WERI-Rb-1 (cell line): ENCODE measurements around the gene NCOA6.

Source experiments
- DNase-seq: peaks from one replicate; pipeline ENCODE4 v3.0.0-alpha.2; 2020
- H3K27ac ChIP-seq: fragments of 250-450 bp; sonication (Bioruptor Pico); 2 replicates; pipeline ENCODE4 v1.5.1; 2020; ENCODE audit warnings: mild to moderate bottlenecking, moderate library complexity
- H3K27me3 ChIP-seq: fragments of 250-450 bp; sonication (Bioruptor Pico); 2 replicates; pipeline ENCODE4 v1.5.1; 2021; ENCODE audit warnings: mild to moderate bottlenecking, low read depth, moderate library complexity; ENCODE audit not compliant: insufficient read depth, severe bottlenecking
- H3K36me3 ChIP-seq: fragments of 250-450 bp; sonication (Bioruptor Pico); 2 replicates; pipeline ENCODE4 v1.5.1; 2020; ENCODE audit warnings: mild to moderate bottlenecking, moderate library complexity
- H3K4me3 ChIP-seq: 2 replicates; pipeline ENCODE4 v1.5.1; 2011; ENCODE audit warnings: low read depth, mild to moderate bottlenecking, control low read depth, low read length
- H3K9me3 ChIP-seq: fragments of 250-450 bp; sonication (Bioruptor Pico); 2 replicates; pipeline ENCODE4 v1.5.1; 2021; ENCODE audit warnings: mild to moderate bottlenecking, moderate library complexity; ENCODE audit not compliant: severe bottlenecking
- TF ChIP-seq, protein P1 (sequence below): IDR thresholded peaks from 2 replicates; pipeline ENCODE4 v1.5.1; 2011; ENCODE audit warnings: low read depth, mild to moderate bottlenecking, control low read depth, inconsistent platforms, low read length

NCOA6 gene

DNA sequence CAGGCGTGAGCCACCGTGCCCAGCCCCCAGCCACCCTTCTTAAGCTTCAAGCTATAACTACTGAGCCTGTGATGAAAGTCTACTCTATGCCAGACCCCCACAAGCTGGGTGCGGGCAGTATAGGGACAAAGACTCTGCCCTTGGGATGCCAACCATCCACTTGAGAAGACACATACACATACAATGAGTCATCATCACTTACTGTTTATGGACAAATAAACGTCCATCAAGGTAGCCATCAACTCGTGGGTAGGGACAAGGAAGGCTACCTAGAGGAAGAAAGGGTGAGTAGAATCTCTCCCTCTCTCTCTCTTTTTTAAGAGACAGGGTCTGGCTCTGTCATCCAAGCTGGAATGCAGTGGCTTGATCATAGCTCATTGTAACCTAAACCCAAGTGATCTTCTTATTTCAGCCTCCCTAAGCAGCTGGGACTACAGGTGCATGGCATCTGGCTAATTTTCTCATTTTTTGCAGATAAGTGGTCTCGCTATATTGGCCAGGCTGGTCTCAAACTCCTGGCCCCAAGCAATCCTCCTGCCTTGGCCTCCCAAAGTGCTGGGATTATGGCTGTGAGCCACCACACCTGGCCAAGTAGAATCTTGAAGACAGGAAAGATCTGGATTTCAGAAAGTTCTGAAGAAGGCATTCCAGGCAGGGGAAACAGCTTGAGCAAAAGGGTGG, 123.9 kb downstream of the NCOA6 start:
- H3K27me3 ChIP-seq = no peaks in the 10 kb centered on the region
- H3K27ac ChIP-seq = no peak overlapping the region
- no peaks in the 10 kb centered on the region for H3K36me3 ChIP-seq
- H3K9me3 ChIP-seq = no peaks in the 10 kb centered on the region
- no peak overlapping the region for H3K4me3 ChIP-seq
- TF ChIP-seq, protein P1, sequence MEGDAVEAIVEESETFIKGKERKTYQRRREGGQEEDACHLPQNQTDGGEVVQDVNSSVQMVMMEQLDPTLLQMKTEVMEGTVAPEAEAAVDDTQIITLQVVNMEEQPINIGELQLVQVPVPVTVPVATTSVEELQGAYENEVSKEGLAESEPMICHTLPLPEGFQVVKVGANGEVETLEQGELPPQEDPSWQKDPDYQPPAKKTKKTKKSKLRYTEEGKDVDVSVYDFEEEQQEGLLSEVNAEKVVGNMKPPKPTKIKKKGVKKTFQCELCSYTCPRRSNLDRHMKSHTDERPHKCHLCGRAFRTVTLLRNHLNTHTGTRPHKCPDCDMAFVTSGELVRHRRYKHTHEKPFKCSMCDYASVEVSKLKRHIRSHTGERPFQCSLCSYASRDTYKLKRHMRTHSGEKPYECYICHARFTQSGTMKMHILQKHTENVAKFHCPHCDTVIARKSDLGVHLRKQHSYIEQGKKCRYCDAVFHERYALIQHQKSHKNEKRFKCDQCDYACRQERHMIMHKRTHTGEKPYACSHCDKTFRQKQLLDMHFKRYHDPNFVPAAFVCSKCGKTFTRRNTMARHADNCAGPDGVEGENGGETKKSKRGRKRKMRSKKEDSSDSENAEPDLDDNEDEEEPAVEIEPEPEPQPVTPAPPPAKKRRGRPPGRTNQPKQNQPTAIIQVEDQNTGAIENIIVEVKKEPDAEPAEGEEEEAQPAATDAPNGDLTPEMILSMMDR = no peak
- no peak for DNase-seq

DNA sequence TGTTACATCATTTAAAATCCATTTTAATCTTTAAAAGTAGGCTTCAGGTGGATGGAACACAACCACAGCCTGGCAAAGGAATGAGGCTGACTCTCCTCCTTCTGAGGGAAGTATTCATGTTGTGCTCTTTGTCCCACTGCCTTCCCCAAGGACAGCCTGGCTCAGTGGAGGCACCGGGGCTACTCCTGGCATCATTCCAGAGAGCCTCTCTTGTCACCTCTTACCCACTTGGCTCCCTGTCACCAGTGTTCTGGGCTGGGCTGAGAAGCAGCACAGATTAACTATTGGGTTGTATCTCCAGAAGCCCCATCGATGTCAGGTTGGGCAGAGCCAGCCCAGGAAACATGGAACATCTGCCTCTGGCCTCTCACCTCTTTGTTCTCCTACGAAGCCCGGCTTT, 132.0 kb downstream of the NCOA6 start:
- DNase-seq = no peak

DNA sequence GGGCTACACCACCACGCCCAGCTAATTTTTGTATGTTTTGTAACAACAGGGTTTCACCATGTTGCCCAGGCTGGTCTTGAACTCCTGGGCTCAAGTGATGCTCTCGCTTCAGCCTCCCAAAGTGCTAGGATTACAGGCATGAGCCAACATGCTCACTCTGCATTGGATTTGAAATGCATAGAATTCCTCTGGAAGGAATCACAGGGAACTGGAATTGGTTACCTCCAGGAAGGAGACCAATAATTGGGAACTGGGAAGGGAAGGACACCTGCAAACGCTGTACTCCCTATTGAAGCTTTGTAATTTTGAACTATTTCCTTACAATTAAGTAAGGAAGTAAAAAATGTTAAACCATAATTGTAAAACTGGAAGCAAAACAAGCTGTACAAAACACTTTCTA, 133.6 kb downstream of the NCOA6 start:
- Histone ChIP-seq H3K27me3 (no peaks in the 10 kb centered on the region), H3K27ac (no peak overlapping the region), H3K36me3 (no peaks in the 10 kb centered on the region), H3K4me3 (no peak overlapping the region), H3K9me3 (no peaks in the 10 kb centered on the region)
- DNase-seq = no peak
- TF ChIP-seq, protein P1 = no peak

More for the DNA sequence above, 132.0 kb downstream of the NCOA6 start:
- Histone ChIP-seq H3K36me3 (no peaks in the 10 kb centered on the region), H3K4me3 (no peak overlapping the region), H3K27ac (no peak overlapping the region), H3K27me3 (no peaks in the 10 kb centered on the region), H3K9me3 (no peaks in the 10 kb centered on the region)
- TF ChIP-seq, protein P1 = no peak

DNA sequence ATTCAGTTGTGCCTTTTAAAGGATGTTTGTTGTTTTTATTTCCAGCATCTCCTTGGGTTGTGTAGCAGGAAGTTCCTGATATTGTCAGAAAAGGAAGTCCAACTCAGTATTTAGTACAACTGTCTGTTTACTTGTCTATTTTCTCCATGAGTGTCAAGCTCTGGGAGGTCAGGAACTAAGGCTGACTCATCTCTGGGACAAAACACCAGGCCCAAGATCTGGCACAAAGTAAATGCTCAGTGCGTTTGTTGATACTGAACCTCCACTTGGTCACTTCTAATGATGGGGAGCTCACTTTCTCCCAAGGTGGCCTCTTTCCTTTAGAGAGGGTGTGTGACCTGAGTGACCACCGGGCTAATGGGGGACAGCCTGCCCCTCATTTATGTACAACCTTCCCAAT, 136.0 kb downstream of the NCOA6 start:
- no peaks in the 10 kb centered on the region for H3K9me3 ChIP-seq
- no peaks in the 10 kb centered on the region for H3K36me3 ChIP-seq
- TF ChIP-seq, protein P1 = no peak
- no peaks in the 10 kb centered on the region for H3K27me3 ChIP-seq
- no peak for DNase-seq
- no peak overlapping the region for H3K4me3 ChIP-seq
- no peak overlapping the region for H3K27ac ChIP-seq

DNA sequence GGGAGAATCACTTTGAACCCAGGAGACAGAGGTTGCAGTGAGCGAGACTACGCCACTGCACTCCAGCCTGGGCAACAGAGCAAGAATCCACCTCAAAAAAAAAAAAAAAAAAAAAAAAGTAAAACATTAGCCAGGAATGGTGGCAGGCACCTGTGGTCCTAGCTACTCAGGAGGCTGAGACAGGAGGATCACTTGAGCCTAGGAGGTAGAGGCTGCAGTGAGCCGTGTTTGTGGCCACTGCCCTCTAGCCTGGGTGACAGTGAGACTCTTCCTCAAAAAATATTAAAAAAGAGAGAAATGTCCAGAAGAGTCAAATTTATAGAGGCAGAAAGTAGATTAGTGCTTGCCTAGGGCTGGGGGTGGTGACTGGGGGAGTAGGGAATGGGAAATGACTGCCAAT, 141.8 kb downstream of the NCOA6 start:
- Histone ChIP-seq H3K9me3 (no peaks in the 10 kb centered on the region), H3K4me3 (no peak overlapping the region), H3K27ac (no peak overlapping the region), H3K27me3 (no peaks in the 10 kb centered on the region), H3K36me3 (no peaks in the 10 kb centered on the region)
- DNase-seq = no peak
- TF ChIP-seq, protein P1 = no peak
